Large intestine (tissue), 3 donors: ENCODE results near the gene POLR1B. TPM values are rescaled to one million over a fixed set of nuclear protein-coding genes. Genes with fewer than 3 reads are reported as not detected.
"Not testable (repeated sequence)": the region's sequence is repeated elsewhere in the genome, so short reads cannot be mapped to it uniquely, and the experiment has no call there.

Source experiments
- DNase-seq, 2 donors: peaks; one replicate each; pipeline versions ENCODE4 v3.0.0 to v3.0.0-alpha.2; 2013
- H3K27ac ChIP-seq: one replicate; pipeline ENCODE4 v1.5.1; 2013; ENCODE audit warnings: low read length
- H3K27me3 ChIP-seq: 2 replicates; pipeline ENCODE4 v1.6.1; 2013; ENCODE audit warnings: low read length; ENCODE audit not compliant: control insufficient read depth, insufficient read depth
- H3K36me3 ChIP-seq: 2 replicates; pipeline ENCODE4 v1.6.1; 2013; ENCODE audit warnings: low read length; ENCODE audit not compliant: control insufficient read depth, insufficient read depth
- H3K4me1 ChIP-seq: one replicate; pipeline ENCODE4 v1.6.1; 2013; ENCODE audit warnings: low read length; ENCODE audit not compliant: control insufficient read depth, insufficient read depth
- H3K4me3 ChIP-seq: one replicate; pipeline ENCODE4 v1.5.1; 2013; ENCODE audit warnings: low read length
- H3K9me3 ChIP-seq: one replicate; pipeline ENCODE4 v1.6.1; 2013; ENCODE audit warnings: mild to moderate bottlenecking, low read depth, low read length, moderate library complexity; ENCODE audit not compliant: control insufficient read depth
- WGBS: methylation state at CpG from one replicate; pipeline ENCODE4 v1.1.5; 2013; ENCODE audit warnings: low lambda C conversion rate; ENCODE audit not compliant: insufficient coverage; 5-methylcytosine and 5-hydroxymethylcytosine counted together
- polyA plus RNA-seq: library from polyadenylated mRNA; unstranded; fragments of 120-200 nt; gene quantifications from one replicate; pipeline ENCODE4 v1.2.1, GENCODE V29; 2013

Gene POLR1B
- polyA plus RNA-seq, 1 donor = 23.7 TPM

GRCh38 chr2:112540906-112541305 is 1.4 kb upstream of the POLR1B start:
- Histone ChIP-seq H3K9me3 (no peaks in the 10 kb centered on the region), H3K36me3 (peaks cover under 1% of the 10 kb centered on the region), H3K4me3 (no peak overlapping the region), H3K4me1 (peaks cover 8% of the 10 kb centered on the region), H3K27me3 (no peaks in the 10 kb centered on the region), H3K27ac (no peak overlapping the region)
- DNase-seq = no peak
- WGBS = 43% methylated on average over 2 of the region's 2 CpGs

- H3K9me3 ChIP-seq = no peaks in the 10 kb centered on the region
- H3K4me1 ChIP-seq = peaks cover 8% of the 10 kb centered on the region
- peaks cover 4% of the 10 kb centered on the region for H3K36me3 ChIP-seq
- H3K4me3 ChIP-seq = peak overlapping the region; percentile 94
- H3K27me3 ChIP-seq = no peaks in the 10 kb centered on the region
- DNase-seq = peak; percentile 2 to 54
- H3K27ac ChIP-seq = peak overlapping the region; percentile 85
- WGBS = 7% methylated on average over 3 of the region's 34 CpGs
Observed at GRCh38 chr2:112541315-112542122, 746 bp upstream of the POLR1B start.

GRCh38 chr2:112542984-112543661 is 858 bp downstream of the POLR1B start:
- H3K27ac ChIP-seq = peak overlapping the region; percentile 85
- H3K27me3 ChIP-seq = no peaks in the 10 kb centered on the region
- DNase-seq = peak in 1 of 2 donors; percentile 23
- peaks cover 18% of the 10 kb centered on the region for H3K36me3 ChIP-seq
- H3K9me3 ChIP-seq = no peaks in the 10 kb centered on the region
- H3K4me3 ChIP-seq = peak overlapping the region; percentile 94
- peaks cover 8% of the 10 kb centered on the region for H3K4me1 ChIP-seq
- 0% methylated on average over 3 of the region's 18 CpGs for WGBS

DNA sequence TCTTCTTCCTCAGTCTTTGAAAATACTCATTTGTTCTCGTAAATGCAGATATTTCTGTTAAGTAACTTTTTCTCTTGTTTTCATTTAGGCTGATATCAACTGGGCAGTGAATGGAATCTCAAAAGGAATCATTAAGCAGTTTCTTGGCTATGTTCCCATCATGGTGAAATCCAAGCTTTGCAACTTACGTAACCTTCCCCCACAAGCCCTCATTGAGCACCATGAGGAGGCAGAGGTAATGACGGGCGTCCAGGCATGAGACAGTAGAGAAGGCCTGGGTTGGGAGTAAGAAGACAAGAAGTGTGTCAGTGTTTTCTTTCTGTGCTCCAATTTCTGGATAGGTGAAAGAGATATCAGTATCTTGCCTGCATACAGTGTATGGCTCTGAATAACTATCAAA is 5.1 kb downstream of the POLR1B start:
- WGBS = 100% methylated on average over 1 of the region's 4 CpGs
- peaks cover 4% of the 10 kb centered on the region for H3K4me1 ChIP-seq
- no peak overlapping the region for H3K27ac ChIP-seq
- peaks cover 44% of the 10 kb centered on the region for H3K36me3 ChIP-seq
- H3K4me3 ChIP-seq = no peak overlapping the region
- H3K27me3 ChIP-seq = no peaks in the 10 kb centered on the region
- no peaks in the 10 kb centered on the region for H3K9me3 ChIP-seq
- no peak for DNase-seq

- no peak overlapping the region for H3K27ac ChIP-seq
Observed at GRCh38 chr2:112548980-112549379, 6.7 kb downstream of the POLR1B start.

GRCh38 chr2:112566104-112566503 is 23.8 kb downstream of the POLR1B start:
- no peak for DNase-seq
- Histone ChIP-seq H3K27ac (no peak overlapping the region), H3K4me1 (no peaks in the 10 kb centered on the region), H3K27me3 (no peaks in the 10 kb centered on the region), H3K36me3 (peaks cover 70% of the 10 kb centered on the region), H3K9me3 (no peaks in the 10 kb centered on the region), H3K4me3 (no peak overlapping the region)
- 100% methylated on average over 1 of the region's 3 CpGs for WGBS

More at GRCh38 chr2:112548980-112549379, 6.7 kb downstream of the POLR1B start:
- Histone ChIP-seq H3K9me3 (no peaks in the 10 kb centered on the region), H3K36me3 (peaks cover 61% of the 10 kb centered on the region), H3K4me1 (no peaks in the 10 kb centered on the region), H3K4me3 (no peak overlapping the region), H3K27me3 (no peaks in the 10 kb centered on the region)
- DNase-seq = no peak
- 92% methylated on average over 2 of the region's 2 CpGs for WGBS

DNA sequence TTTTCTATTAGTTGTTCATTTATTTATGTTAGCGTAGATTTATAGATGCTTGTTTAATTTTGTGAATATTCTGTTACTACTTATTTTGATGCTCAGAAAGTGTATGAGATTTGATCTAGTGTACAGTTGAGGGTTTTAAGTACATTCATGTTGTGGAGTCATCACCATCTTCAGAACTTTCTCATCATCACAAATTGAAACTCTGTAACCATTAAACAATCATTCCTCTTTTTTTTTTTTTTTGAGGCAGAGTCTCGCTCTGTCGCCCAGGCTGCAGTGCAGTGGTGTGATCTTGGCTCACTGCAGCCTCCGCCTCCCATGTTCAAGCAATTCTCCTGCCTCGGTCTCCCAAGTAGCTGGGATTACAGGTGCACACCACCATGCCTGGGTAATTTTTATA is 24.2 kb downstream of the POLR1B start:
- not testable (repeated sequence) for H3K27me3 ChIP-seq, H3K4me1 ChIP-seq, H3K4me3 ChIP-seq, H3K9me3 ChIP-seq, H3K27ac ChIP-seq, DNase-seq
- peaks cover 71% of the 10 kb centered on the region for H3K36me3 ChIP-seq
- WGBS = no CpG with 5 or more reads among the region's 5 CpGs

DNA sequence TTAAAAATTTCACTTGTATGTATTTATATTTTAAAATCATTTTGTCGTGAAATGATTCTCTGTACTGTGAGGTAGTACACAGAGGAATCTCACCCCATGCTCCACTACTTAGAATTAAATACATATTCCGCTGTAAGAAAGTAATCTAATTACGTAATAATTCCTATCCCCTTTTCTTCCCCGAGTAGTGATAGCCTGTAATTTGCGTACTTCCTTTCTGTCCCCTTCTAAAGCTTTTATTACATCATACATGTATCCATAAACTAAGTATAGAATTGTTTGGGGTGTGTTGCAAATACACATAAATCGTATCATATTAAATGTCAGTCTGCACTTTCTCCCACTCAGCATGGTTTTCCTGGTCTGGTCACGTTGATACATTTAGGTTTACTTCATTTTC is 29.7 kb downstream of the POLR1B start:
- WGBS = 100% methylated on average over 3 of the region's 7 CpGs
- Histone ChIP-seq H3K9me3 (no peaks in the 10 kb centered on the region), H3K27ac (no peak overlapping the region), H3K27me3 (no peaks in the 10 kb centered on the region), H3K36me3 (peaks cover 76% of the 10 kb centered on the region), H3K4me1 (no peaks in the 10 kb centered on the region), H3K4me3 (no peak overlapping the region)
- DNase-seq = no peak

DNA sequence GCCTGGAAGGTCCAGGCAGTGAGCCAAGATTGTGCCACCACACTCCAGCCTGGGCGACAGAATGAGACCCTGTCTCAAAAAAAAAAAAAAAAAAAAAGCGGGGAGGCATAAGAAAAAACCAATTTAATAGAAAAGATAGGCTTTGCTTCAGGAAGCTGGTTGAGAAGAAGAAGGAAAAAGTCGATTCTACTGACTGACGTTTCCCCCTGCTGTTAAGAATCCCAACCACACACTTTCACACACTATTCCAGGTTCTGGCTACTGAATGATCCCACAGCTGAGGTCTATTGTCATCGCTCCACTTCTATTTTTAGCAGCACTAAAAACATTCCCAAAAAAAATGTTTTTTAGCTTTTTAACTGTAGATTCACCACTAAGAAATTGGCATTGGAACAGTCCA is 35.5 kb downstream of the POLR1B start:
- WGBS = 60% methylated on average over 1 of the region's 5 CpGs
- no peak for DNase-seq

DNA sequence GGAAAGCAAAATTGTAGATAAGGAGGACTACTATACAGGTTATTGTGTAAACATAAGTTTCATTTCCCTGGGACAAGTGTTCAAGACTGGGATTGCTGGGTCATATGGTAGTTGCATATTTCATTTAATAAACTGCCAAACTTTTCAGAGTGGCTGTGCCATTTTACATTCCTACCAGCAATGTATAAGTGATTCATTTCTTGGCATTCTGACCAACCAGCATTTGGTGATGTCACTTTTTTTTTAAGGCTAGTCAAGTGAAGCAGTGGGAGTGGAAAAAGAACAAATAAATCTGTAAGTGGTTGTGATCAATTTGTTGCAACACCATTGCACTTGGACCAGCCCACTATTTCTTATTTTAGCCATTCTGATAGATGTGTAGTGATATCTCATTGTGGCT is 37.0 kb downstream of the POLR1B start:
- peaks cover 8% of the 10 kb centered on the region for H3K4me1 ChIP-seq

More for the DNA sequence above, 35.5 kb downstream of the POLR1B start:
- H3K27me3 ChIP-seq = no peaks in the 10 kb centered on the region
- H3K4me3 ChIP-seq = no peak overlapping the region
- no peak overlapping the region for H3K27ac ChIP-seq
- no peaks in the 10 kb centered on the region for H3K9me3 ChIP-seq
- H3K4me1 ChIP-seq = no peaks in the 10 kb centered on the region
- peaks cover 30% of the 10 kb centered on the region for H3K36me3 ChIP-seq

More for the DNA sequence above, 37.0 kb downstream of the POLR1B start:
- Histone ChIP-seq H3K4me3 (no peak overlapping the region), H3K27me3 (no peaks in the 10 kb centered on the region), H3K36me3 (peaks cover 21% of the 10 kb centered on the region), H3K27ac (no peak overlapping the region), H3K9me3 (no peaks in the 10 kb centered on the region)
- no peak for DNase-seq
